Thoracic aorta (tissue), 2 donors: ENCODE results near the gene NUAK1. TPM values are rescaled to one million over a fixed set of nuclear protein-coding genes. Genes with fewer than 3 reads are reported as not detected.

Experiments
- ATAC-seq: fragments of 150-250 bp; one replicate; pipeline ENCODE4 v1.8.0; 2017; ENCODE audit warnings: low read depth; ENCODE audit not compliant: insufficient number of reproducible peaks, low FRiP score
- DNase-seq: peaks from one replicate; pipeline ENCODE4 v3.0.0-alpha.2; 2020; ENCODE audit warnings: low spot score
- H3K27ac ChIP-seq, 2 donors: fragments of 200-600 bp; sonication (generic); 1 replicate in 1 of 2; 2 replicates in 1 of 2; pipeline ENCODE4 v1.5.1; 2016; ENCODE audit warnings: mild to moderate bottlenecking in 2 of 2, moderate library complexity in 2 of 2
- H3K27me3 ChIP-seq: fragments of 200-600 bp; sonication (generic); replicated peaks from 2 replicates; pipeline ENCODE4 v1.6.0; 2016; ENCODE audit warnings: mild to moderate bottlenecking; ENCODE audit not compliant: insufficient read depth
- H3K36me3 ChIP-seq: fragments of 200-600 bp; sonication (generic); one replicate; pipeline ENCODE4 v1.5.1; 2016
- H3K4me1 ChIP-seq, 2 donors: fragments of 200-600 bp; sonication (generic); 1 replicate in 1 of 2; 2 replicates in 1 of 2; pipeline versions ENCODE4 v1.5.1 to v1.6.0; 2016; ENCODE audit warnings: low read depth in 2 of 2, mild to moderate bottlenecking in 1 of 2; ENCODE audit not compliant: control insufficient read depth in 1 of 2
- H3K4me3 ChIP-seq: fragments of 200-600 bp; sonication (generic); 2 replicates; pipeline ENCODE4 v1.5.1; 2016; ENCODE audit warnings: mild to moderate bottlenecking
- H3K9me3 ChIP-seq: fragments of 200-600 bp; sonication (generic); 2 replicates; pipeline ENCODE4 v1.5.1; 2016
- total RNA-seq, 2 donors: library from RNA; depleted of rRNA; stranded (reverse); fragments of >200 nt; gene quantifications; one replicate each; pipeline versions ENCODE4 v1.1.0 to v1.2.3, GENCODE V29; 2016
- TF ChIP-seq, protein P1 (sequence below): fragments of 200-600 bp; sonication (generic); IDR thresholded peaks from one replicate; pipeline ENCODE4 v1.5.1; 2019; ENCODE audit warnings: antibody characterized with exemption

Gene NUAK1
- total RNA-seq, 2 donors from 2014 or later = 20.0 to 31.4 TPM

DNA sequence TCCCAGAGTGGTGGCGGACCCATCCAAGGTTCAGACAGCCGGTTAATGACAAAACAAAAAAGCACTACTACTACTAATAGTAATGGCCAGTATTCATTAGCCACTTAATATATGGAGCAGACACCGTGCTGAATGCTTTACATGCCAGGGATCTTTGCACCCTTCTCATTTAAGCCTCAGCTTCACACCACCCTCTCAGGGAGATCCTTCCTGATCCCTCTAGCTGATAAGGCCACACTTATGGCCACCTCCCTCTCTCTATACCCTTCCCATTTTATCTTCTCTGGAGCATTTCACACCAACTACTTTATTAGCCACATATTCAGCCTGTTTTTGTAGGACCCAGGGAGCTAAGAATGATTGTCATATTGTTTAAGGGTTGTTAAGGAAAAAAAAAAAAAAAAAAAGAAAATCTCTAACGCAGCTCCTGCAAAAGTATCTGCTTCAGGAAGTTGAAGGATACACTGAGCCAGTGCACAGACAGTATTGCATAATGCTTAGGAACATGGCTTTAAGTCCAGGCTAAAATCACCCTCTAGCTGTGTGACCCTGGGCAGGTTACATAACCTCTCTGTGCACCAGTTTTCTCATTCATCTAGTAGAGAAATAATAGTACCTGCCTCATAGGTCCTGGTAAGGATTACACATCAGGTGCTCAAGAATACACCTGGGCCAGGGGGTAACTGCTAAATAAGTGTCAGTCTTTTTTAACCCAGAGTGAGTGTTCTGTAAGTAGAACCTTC is 29.4 kb downstream of the NUAK1 start:
- TF ChIP-seq, protein P1, sequence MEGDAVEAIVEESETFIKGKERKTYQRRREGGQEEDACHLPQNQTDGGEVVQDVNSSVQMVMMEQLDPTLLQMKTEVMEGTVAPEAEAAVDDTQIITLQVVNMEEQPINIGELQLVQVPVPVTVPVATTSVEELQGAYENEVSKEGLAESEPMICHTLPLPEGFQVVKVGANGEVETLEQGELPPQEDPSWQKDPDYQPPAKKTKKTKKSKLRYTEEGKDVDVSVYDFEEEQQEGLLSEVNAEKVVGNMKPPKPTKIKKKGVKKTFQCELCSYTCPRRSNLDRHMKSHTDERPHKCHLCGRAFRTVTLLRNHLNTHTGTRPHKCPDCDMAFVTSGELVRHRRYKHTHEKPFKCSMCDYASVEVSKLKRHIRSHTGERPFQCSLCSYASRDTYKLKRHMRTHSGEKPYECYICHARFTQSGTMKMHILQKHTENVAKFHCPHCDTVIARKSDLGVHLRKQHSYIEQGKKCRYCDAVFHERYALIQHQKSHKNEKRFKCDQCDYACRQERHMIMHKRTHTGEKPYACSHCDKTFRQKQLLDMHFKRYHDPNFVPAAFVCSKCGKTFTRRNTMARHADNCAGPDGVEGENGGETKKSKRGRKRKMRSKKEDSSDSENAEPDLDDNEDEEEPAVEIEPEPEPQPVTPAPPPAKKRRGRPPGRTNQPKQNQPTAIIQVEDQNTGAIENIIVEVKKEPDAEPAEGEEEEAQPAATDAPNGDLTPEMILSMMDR = no peak
- no peaks in the 10 kb centered on the region for H3K27me3 ChIP-seq
- no peak overlapping the region for H3K4me3 ChIP-seq
- peak overlapping the region; percentile 80 to 88 for H3K27ac ChIP-seq
- ATAC-seq (no peak), DNase-seq (no peak)
- H3K36me3 ChIP-seq = no peaks in the 10 kb centered on the region
- no peaks in the 10 kb centered on the region for H3K9me3 ChIP-seq
- H3K4me1 ChIP-seq = peaks cover 65 to 98% of the 10 kb centered on the region in 2 donors

- Histone ChIP-seq H3K27ac (peak overlapping the region; percentile 80 to 88), H3K36me3 (no peaks in the 10 kb centered on the region), H3K9me3 (no peaks in the 10 kb centered on the region), H3K4me3 (no peak overlapping the region), H3K27me3 (no peaks in the 10 kb centered on the region), H3K4me1 (peaks cover 62 to 98% of the 10 kb centered on the region in 2 donors)
- TF ChIP-seq, protein P1 = no peak
- no peak for ATAC-seq
- no peak for DNase-seq
These were observed 30.4 kb downstream of the NUAK1 start for GRCh38 chr12:106108185-106108835.

DNA sequence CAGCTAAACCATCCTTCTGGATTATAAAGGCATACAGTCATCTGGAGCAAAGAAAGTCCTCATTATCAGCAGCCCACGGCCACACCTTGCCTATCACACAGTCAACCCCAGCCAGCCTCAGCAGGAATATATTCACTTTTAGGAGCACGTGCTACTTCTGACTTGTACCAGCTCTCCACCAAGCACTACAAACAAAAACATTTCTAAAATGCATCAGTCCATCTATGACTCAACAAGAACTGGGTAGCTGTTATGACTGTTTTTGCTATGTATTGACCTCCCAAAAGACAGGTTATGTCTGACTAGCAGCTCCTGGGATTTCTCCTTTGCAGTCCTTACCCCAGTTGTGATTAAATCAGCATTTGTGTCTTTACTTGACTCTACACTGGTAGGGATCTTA is 31.2 kb downstream of the NUAK1 start:
- ATAC-seq (peak; percentile 61), DNase-seq (no peak)
- peak overlapping the region; percentile 17 for H3K4me3 ChIP-seq
- TF ChIP-seq, protein P1 = no peak
- no peaks in the 10 kb centered on the region for H3K36me3 ChIP-seq
- H3K9me3 ChIP-seq = no peaks in the 10 kb centered on the region
- no peaks in the 10 kb centered on the region for H3K27me3 ChIP-seq
- peak overlapping the region; percentile 80 to 88 for H3K27ac ChIP-seq
- H3K4me1 ChIP-seq = peaks cover 54 to 95% of the 10 kb centered on the region in 2 donors

DNA sequence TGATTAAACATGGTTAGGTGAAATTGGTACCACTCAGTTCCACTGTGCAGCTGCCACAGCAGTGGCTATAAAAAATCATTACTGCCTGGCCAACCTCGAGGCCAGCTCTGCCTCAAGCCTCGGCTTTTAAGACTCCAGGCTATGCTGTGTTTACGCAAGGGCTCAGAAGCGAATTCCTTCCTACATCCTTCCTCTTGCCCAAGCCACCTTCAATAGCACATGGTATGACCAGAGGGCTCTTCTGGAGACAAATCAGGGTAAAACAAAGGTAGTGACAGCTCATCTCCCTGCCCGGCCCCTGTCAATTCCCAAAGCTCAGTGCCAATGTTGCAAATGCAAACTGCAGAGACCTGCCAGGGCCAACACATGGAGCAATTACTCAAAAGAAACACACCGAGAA is 31.9 kb downstream of the NUAK1 start:
- no peak for DNase-seq
- no peak for ATAC-seq

GRCh38 chr12:106106061-106106566 is 32.6 kb downstream of the NUAK1 start:
- Histone ChIP-seq H3K27me3 (no peaks in the 10 kb centered on the region), H3K27ac (peak overlapping the region; percentile 80 to 88), H3K4me3 (no peak overlapping the region), H3K36me3 (no peaks in the 10 kb centered on the region), H3K4me1 (peaks cover 46 to 96% of the 10 kb centered on the region in 2 donors), H3K9me3 (no peaks in the 10 kb centered on the region)
- no peak for DNase-seq
- TF ChIP-seq, protein P1 = no peak
- no peak for ATAC-seq

More for the DNA sequence above, 31.9 kb downstream of the NUAK1 start:
- H3K4me3 ChIP-seq = peak overlapping the region; percentile 17
- no peaks in the 10 kb centered on the region for H3K9me3 ChIP-seq
- H3K36me3 ChIP-seq = no peaks in the 10 kb centered on the region
- peaks cover 48 to 95% of the 10 kb centered on the region in 2 donors for H3K4me1 ChIP-seq
- no peaks in the 10 kb centered on the region for H3K27me3 ChIP-seq
- peak overlapping the region; percentile 80 to 88 for H3K27ac ChIP-seq
- TF ChIP-seq, protein P1 = no peak
